ENCODE data around the gene PLAGL1. TPM values are rescaled to one million over a fixed set of nuclear protein-coding genes. Genes with fewer than 3 reads are reported as not detected.

The PLAGL1 gene
- polyA plus RNA-seq, 2 of the 4 experiments (the other 2 are of a cell fraction), result 4.7 to 8.2 TPM

- ATAC-seq (no peak), DNase-seq (ENCODE audit: low read depth in 1 of 2, low spot score in 1 of 2) (no peak), FAIRE-seq (no peak)
- no peaks in the 10 kb centered on the region for H3K9me3 ChIP-seq
- POLR2A ChIA-PET, result no interaction called here
- no peak overlapping the region for H3K4me3 ChIP-seq
- H3K4me2 ChIP-seq, result no peak overlapping the region
- WGBS (ENCODE audit: missing lambda C conversion rate), result 70% methylated on average over 3 of the region's 3 CpGs
- TF ChIP-seq BCL3 (IDR thresholded peaks at IDR 0.05), result no peak
- no peak for TF ChIP-seq CTCF (IDR thresholded peaks at IDR 0.05)
- TF ChIP-seq RCOR1 (IDR thresholded peaks at IDR 0.05; ENCODE audit: low read depth, low read length), result no peak
- no peak for TF ChIP-seq MYC (IDR thresholded peaks at IDR 0.05; ENCODE audit: borderline replicate concordance, low read length)
- no peak for TF ChIP-seq ZFP36 (IDR thresholded peaks at IDR 0.05; ENCODE audit: borderline replicate concordance, partially characterized antibody)
- TF ChIP-seq JUN (IDR thresholded peaks at IDR 0.05), result no peak
- TF ChIP-seq E2F6 (IDR thresholded peaks at IDR 0.05; ENCODE audit: borderline replicate concordance, low read depth), result no peak
- no peak for TF ChIP-seq MAFK (IDR thresholded peaks at IDR 0.05; ENCODE audit: partially characterized antibody)
- no peak for TF ChIP-seq CEBPB (IDR thresholded peaks at IDR 0.05)
- TF ChIP-seq NFE2L2 (conservative IDR thresholded peaks at IDR 0.05; ENCODE audit: low read length), result no peak
- TF ChIP-seq MAZ (IDR thresholded peaks at IDR 0.05; ENCODE audit: borderline replicate concordance, low read depth, low read length), result no peak
- TF ChIP-seq HES2 (IDR thresholded peaks at IDR 0.05), result no peak
- no peak for TF ChIP-seq ZC3H11A (IDR thresholded peaks at IDR 0.05)
- no peak for TF ChIP-seq MAX (IDR thresholded peaks at IDR 0.05)
- no peak for TF ChIP-seq ESRRA (IDR thresholded peaks at IDR 0.05; ENCODE audit: borderline replicate concordance, low read length)
- no peak for TF ChIP-seq FOSB (CRISPR knock-in tag; IDR thresholded peaks at IDR 0.05)
- H3K27ac ChIP-seq, result no peak overlapping the region
- CTCF ChIA-PET, result no interaction called here
- H3K4me1 ChIP-seq, result no peaks in the 10 kb centered on the region
Measured at GRCh38 chr6:143976806-143977349, 31.2 kb downstream of the PLAGL1 start.

- H3K4me1 ChIP-seq, result no peaks in the 10 kb centered on the region
- ATAC-seq (no peak), FAIRE-seq (no peak), DNase-seq (ENCODE audit: low read depth in 1 of 2, low spot score in 1 of 2) (no peak)
- no peak overlapping the region for H3K4me2 ChIP-seq
- CTCF ChIA-PET, result interaction anchor here (0.6 to 1.7 kb wide), 3 partner anchors 27 to 399 kb away, joined by 4 to 5 read pairs (median 4); no protein-coding TSS in a partner anchor
- 59% methylated on average over 7 of the region's 8 CpGs for WGBS (ENCODE audit: missing lambda C conversion rate)
- POLR2A ChIA-PET, result no interaction called here
- no peaks in the 10 kb centered on the region for H3K9me3 ChIP-seq
- H3K27ac ChIP-seq, result no peak overlapping the region
- no peak overlapping the region for H3K4me3 ChIP-seq
- TF ChIP-seq CBX2 (IDR thresholded peaks at IDR 0.05; ENCODE audit: borderline replicate concordance, low read depth) (no peak), BCL3 (IDR thresholded peaks at IDR 0.05) (no peak), CHD2 (IDR thresholded peaks at IDR 0.05; ENCODE audit: low read length, partially characterized antibody) (no peak), BHLHE40 (IDR thresholded peaks at IDR 0.05; ENCODE audit: low read depth, low read length) (no peak), FOSL2 (IDR thresholded peaks at IDR 0.05) (no peak), FOSL2 (CRISPR knock-in tag; IDR thresholded peaks at IDR 0.05) (no peak), EP300 (IDR thresholded peaks at IDR 0.05) (no peak), ZNF302 (CRISPR knock-in tag; IDR thresholded peaks at IDR 0.05) (no peak), SMC3 (IDR thresholded peaks at IDR 0.05) (no peak), RFX5 (IDR thresholded peaks at IDR 0.05) (no peak), JUNB (IDR thresholded peaks at IDR 0.05) (no peak), CEBPB (IDR thresholded peaks at IDR 0.05) (no peak), MAX (IDR thresholded peaks at IDR 0.05) (no peak)
Measured at GRCh38 chr6:143974089-143974488, 34.0 kb downstream of the PLAGL1 start.

Data from A549 (cell line).